ENCODE data around the gene PIGZ. TPM values are rescaled to one million over a fixed set of nuclear protein-coding genes. Genes with fewer than 3 reads are reported as not detected.

Gene PIGZ
- total and polyA plus RNA-seq, 2 donors from 2014 or later: 1.4 to 3.5 TPM

GRCh38 chr3:196971094-196971698 is 2.6 kb upstream of the PIGZ start:
- no peak for TF ChIP-seq CTCF (IDR thresholded peaks at IDR 0.05; ENCODE audit: borderline replicate concordance, extremely low read depth, insufficient read depth)
- Histone ChIP-seq H3K4me3 (ENCODE audit: low read length in 3 of 3) (no peak overlapping the region), H3K27ac (ENCODE audit: low read depth in 2 of 2, low read length in 2 of 2) (no peak overlapping the region), H3K36me3 (ENCODE audit: control insufficient read depth in 2 of 3, insufficient read depth in 3 of 3, low read length in 3 of 3) (no peaks in the 10 kb centered on the region), H3K9me3 (ENCODE audit: control insufficient read depth in 2 of 3, insufficient read depth in 1 of 3, low read length in 3 of 3) (no peaks in the 10 kb centered on the region), H3K4me1 (ENCODE audit: control insufficient read depth in 2 of 3, insufficient read depth in 2 of 3, low read depth in 1 of 3, low read length in 3 of 3) (peaks cover 0 to 6% (median 0%) of the 10 kb centered on the region in 3 donors), H3K27me3 (ENCODE audit: control insufficient read depth, insufficient read depth, low read length) (peaks cover 16% of the 10 kb centered on the region), H3K9ac (ENCODE audit: low read length in 3 of 3) (no peak overlapping the region)
- intact Hi-C loops (cut with DNase I): no loop called here
- FAIRE-seq (no peak), DNase-seq (no peak)

DNA sequence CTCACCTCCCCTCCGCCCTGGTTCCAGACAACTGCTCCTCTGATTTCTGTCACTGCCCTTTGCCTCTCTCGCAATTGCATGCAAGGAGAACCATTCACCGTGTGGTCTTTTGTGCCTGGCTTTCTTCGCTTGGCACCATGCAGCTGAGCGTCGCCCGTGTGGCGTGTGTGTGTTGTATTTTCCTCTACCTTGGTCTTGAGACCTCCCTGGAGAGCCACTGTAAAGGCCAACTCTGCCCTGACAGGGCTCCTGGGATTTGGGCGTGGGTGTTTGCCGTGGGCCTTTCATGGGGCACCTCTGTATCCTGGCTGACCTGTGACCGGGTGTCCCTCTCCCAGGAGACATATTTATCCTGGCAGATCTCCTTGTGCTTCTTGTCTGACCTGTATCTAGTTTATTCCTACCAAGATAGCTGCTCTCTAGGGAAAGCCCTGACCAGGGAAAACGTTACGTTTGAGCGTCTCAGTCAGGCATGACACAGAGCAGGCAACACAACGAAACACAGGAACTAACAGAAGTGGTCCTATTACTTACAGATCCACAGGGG is 2.0 kb upstream of the PIGZ start:
- no peak overlapping the region for H3K27ac ChIP-seq (ENCODE audit: low read depth in 2 of 2, low read length in 2 of 2)
- peaks cover 21% of the 10 kb centered on the region for H3K27me3 ChIP-seq (ENCODE audit: control insufficient read depth, insufficient read depth, low read length)
- no peak for TF ChIP-seq CTCF (IDR thresholded peaks at IDR 0.05; ENCODE audit: borderline replicate concordance, extremely low read depth, insufficient read depth)
- intact Hi-C loops (cut with DNase I): no loop called here
- no peak for FAIRE-seq
- H3K9me3 ChIP-seq (ENCODE audit: control insufficient read depth in 2 of 3, insufficient read depth in 1 of 3, low read length in 3 of 3): no peaks in the 10 kb centered on the region
- no peak overlapping the region for H3K4me3 ChIP-seq (ENCODE audit: low read length in 3 of 3)
- DNase-seq: no peak
- H3K9ac ChIP-seq (ENCODE audit: low read length in 3 of 3): no peak overlapping the region
- H3K36me3 ChIP-seq (ENCODE audit: control insufficient read depth in 2 of 3, insufficient read depth in 3 of 3, low read length in 3 of 3): no peaks in the 10 kb centered on the region
- H3K4me1 ChIP-seq (ENCODE audit: control insufficient read depth in 2 of 3, insufficient read depth in 2 of 3, low read depth in 1 of 3, low read length in 3 of 3): peaks cover 0 to 6% (median 0%) of the 10 kb centered on the region in 3 donors

- Histone ChIP-seq H3K4me3 (ENCODE audit: low read length in 3 of 3) (peak overlapping the region in 1 of 3 donors; percentile 48), H3K9ac (ENCODE audit: low read length in 3 of 3) (no peak overlapping the region), H3K27ac (ENCODE audit: low read depth in 2 of 2, low read length in 2 of 2) (no peak overlapping the region), H3K4me1 (ENCODE audit: control insufficient read depth in 2 of 3, insufficient read depth in 2 of 3, low read depth in 1 of 3, low read length in 3 of 3) (peaks cover 0 to 6% (median 0%) of the 10 kb centered on the region in 3 donors), H3K27me3 (ENCODE audit: control insufficient read depth, insufficient read depth, low read length) (peaks cover 28% of the 10 kb centered on the region), H3K9me3 (ENCODE audit: control insufficient read depth in 2 of 3, insufficient read depth in 1 of 3, low read length in 3 of 3) (no peaks in the 10 kb centered on the region), H3K36me3 (ENCODE audit: control insufficient read depth in 2 of 3, insufficient read depth in 3 of 3, low read length in 3 of 3) (no peaks in the 10 kb centered on the region)
- DNase-seq (peak; percentile 59 to 82 (median 73)), FAIRE-seq (no peak)
- intact Hi-C loops (cut with DNase I): loop anchor here (10.0 kb wide), 1 partner anchor 135 kb away; no protein-coding TSS in a partner anchor
- TF ChIP-seq CTCF (IDR thresholded peaks at IDR 0.05; ENCODE audit: borderline replicate concordance, extremely low read depth, insufficient read depth): peak; percentile 88
These were observed 1.3 kb upstream of the PIGZ start for GRCh38 chr3:196969660-196970546.

Data from kidney (tissue), 14 donors.